HepG2 (cell line): ENCODE measurements around the gene ZFYVE27. TPM values are rescaled to one million over a fixed set of nuclear protein-coding genes. Genes with fewer than 3 reads are reported as not detected.
A peak's percentile ranks its signal among the peaks of the same experiment; 100 is the strongest.

ENCODE experiments used
- ATAC-seq: fragments of 200-7000 bp; cut with Tn5 transposase; 3 replicates; pipeline ENCODE4 v1.9.1; 2020; ENCODE audit warnings: mild to moderate bottlenecking, moderate library complexity
- BruUV-seq: library from RNA; stranded (reverse); fragments of 400-500 nt; replicated peaks from 2 replicates; lab custom pipeline; 2021; lab: Mats Ljungman, UMichigan
- CTCF ChIA-PET: fragments of 300-600 bp; formaldehyde crosslinking; extraction: SDS; loops from one replicate; lab custom pipeline; 2021; ENCODE audit warnings: low total read pairs, inconsistent platforms, low intra/inter-chr PET ratio; lab: Yijun Ruan, JAX
- POLR2A ChIA-PET: fragments of 350-600 bp; sonication (Branson Sonifier 250); formaldehyde crosslinking; loops from one replicate; lab custom pipeline; 2020; ENCODE audit warnings: antibody characterized with exemption, inconsistent platforms; lab: Yijun Ruan, JAX
- DNase-seq: peaks from one replicate; pipeline ENCODE4 v3.0.0-alpha.2; 2015; ENCODE audit warnings: low spot score
- FAIRE-seq: peaks from 3 replicates; lab custom pipeline; 2011; peaks lifted over from hg19 to GRCh38; lab: Jason Lieb, UNC
- H2AFZ ChIP-seq: one replicate; pipeline ENCODE4 v1.6.1; 2011; ENCODE audit warnings: low read length, inconsistent platforms
- H3K27ac ChIP-seq: fragments of 300-600 bp; 3 replicates; pipeline ENCODE4 v1.8.0; 2011; ENCODE audit warnings: mixed run types, mild to moderate bottlenecking, mixed read lengths, low read length, inconsistent platforms; ENCODE audit not compliant: insufficient read depth; ENCODE audit errors: extremely low read length
- H3K27me3 ChIP-seq, 2 experiments: fragments of 200-600 bp in 1 of 2; 2 replicates in 1 of 2; 3 replicates in 1 of 2; pipeline versions ENCODE4 v1.6.0 to v1.8.0; 2011; ENCODE audit warnings: low read length in 2 of 2, mild to moderate bottlenecking in 2 of 2, moderate library complexity in 2 of 2, inconsistent platforms in 1 of 2; ENCODE audit not compliant: insufficient read depth in 2 of 2, control insufficient read depth in 1 of 2
- H3K36me3 ChIP-seq, 2 experiments: fragments of 200-600 bp in 1 of 2; replicated peaks in 1 of 2; 2 replicates in 1 of 2; 3 replicates in 1 of 2; pipeline versions ENCODE4 v1.5.1 to v1.8.0; 2011; ENCODE audit warnings: low read length in 2 of 2, inconsistent platforms in 1 of 2; ENCODE audit not compliant: insufficient read depth in 2 of 2, control insufficient read depth in 1 of 2
- H3K4me1 ChIP-seq: 2 replicates; pipeline ENCODE4 v1.5.1; 2012; ENCODE audit warnings: low read length, inconsistent platforms; ENCODE audit not compliant: insufficient read depth
- H3K4me2 ChIP-seq: 2 replicates; pipeline ENCODE4 v1.6.0; 2011; ENCODE audit warnings: low read depth, low read length, inconsistent platforms
- H3K4me3 ChIP-seq, 3 experiments: fragments of 200-600 bp in 1 of 3; sonication (generic), shearing (Covaris generic) in 1 of 3; replicated peaks in 1 of 3; 2 replicates each; pipeline ENCODE4 v1.5.1; 2011 to 2016; ENCODE audit warnings: low read length in 3 of 3, inconsistent platforms in 2 of 3, low read depth in 2 of 3, mild to moderate bottlenecking in 2 of 3, control low read depth in 1 of 3, mixed read lengths in 1 of 3; ENCODE audit not compliant: insufficient read depth in 1 of 3
- H3K79me2 ChIP-seq: one replicate; pipeline ENCODE4 v1.6.1; 2011; ENCODE audit warnings: low read length, inconsistent platforms; ENCODE audit not compliant: insufficient read depth
- H3K9ac ChIP-seq: 2 replicates; pipeline ENCODE4 v1.6.0; 2011; ENCODE audit warnings: mild to moderate bottlenecking, low read depth, low read length, inconsistent platforms; ENCODE audit not compliant: insufficient read depth
- H3K9me3 ChIP-seq: 2 replicates; pipeline ENCODE4 v1.5.1; 2012; ENCODE audit warnings: mild to moderate bottlenecking, low read length
- H4K20me1 ChIP-seq: 2 replicates; pipeline ENCODE4 v1.6.0; 2011; ENCODE audit warnings: inconsistent platforms, mild to moderate bottlenecking, low read length, moderate library complexity; ENCODE audit not compliant: insufficient read depth
- ARHGAP35 ChIP-seq: sonication (generic); formaldehyde crosslinking; IDR thresholded peaks from 2 replicates; pipeline ENCODE4 v1.9.0; 2022; ENCODE audit warnings: mild to moderate bottlenecking, inconsistent platforms, moderate library complexity, missing genetic modification reagents, borderline replicate concordance
- ATAD3A ChIP-seq: sonication (generic); formaldehyde crosslinking; IDR thresholded peaks from 2 replicates; pipeline ENCODE4 v1.4.0; 2020; ENCODE audit warnings: missing genetic modification reagents
- DRAP1 ChIP-seq: IDR thresholded peaks from 2 replicates; pipeline ENCODE4 v1.6.1; 2016; ENCODE audit warnings: missing genetic modification reagents, missing compliant biosample characterization
- EHMT2 ChIP-seq: fragments of 200-600 bp; sonication (generic); IDR thresholded peaks from 2 replicates; pipeline ENCODE4 v1.7.0; 2017; ENCODE audit warnings: antibody characterized with exemption, low read depth, low read length, borderline replicate concordance
- ELF3 ChIP-seq: IDR thresholded peaks from 2 replicates; pipeline ENCODE4 v1.6.1; 2016; ENCODE audit warnings: missing genetic modification reagents, missing compliant biosample characterization
- ETV6 ChIP-seq: sonication (generic); formaldehyde crosslinking; conservative IDR thresholded peaks from 2 replicates; pipeline ENCODE4 v1.4.0; 2020; ENCODE audit warnings: missing genetic modification reagents
- MEIS1 ChIP-seq: sonication (generic); formaldehyde crosslinking; IDR thresholded peaks from 2 replicates; pipeline ENCODE4 v1.9.0; 2021; ENCODE audit warnings: mild to moderate bottlenecking, missing genetic modification reagents, moderate library complexity, borderline replicate concordance
- SRY ChIP-seq: sonication (generic); formaldehyde crosslinking; IDR thresholded peaks from 2 replicates; pipeline ENCODE4 v1.8.0; 2022; ENCODE audit warnings: mild to moderate bottlenecking, missing genetic modification reagents
- TEAD3 ChIP-seq: optimal IDR thresholded peaks from 2 replicates; pipeline ENCODE3; 2016; ENCODE audit warnings: borderline replicate concordance
- TMF1 ChIP-seq: sonication (generic); formaldehyde crosslinking; IDR thresholded peaks from 2 replicates; pipeline ENCODE4 v1.8.1; 2022; ENCODE audit warnings: low read depth, missing genetic modification reagents
- ZNF12 ChIP-seq: sonication (generic); formaldehyde crosslinking; IDR thresholded peaks from 2 replicates; pipeline ENCODE4 v1.5.0; 2020; ENCODE audit warnings: missing genetic modification reagents
- ZNF503 ChIP-seq: sonication (generic); formaldehyde crosslinking; IDR thresholded peaks from 2 replicates; pipeline ENCODE4 v1.4.0; 2020; ENCODE audit warnings: missing genetic modification reagents
- ZNF598 ChIP-seq: sonication (generic); formaldehyde crosslinking; IDR thresholded peaks from 2 replicates; pipeline ENCODE4 v1.5.1; 2020; ENCODE audit warnings: mild to moderate bottlenecking, missing genetic modification reagents, borderline replicate concordance
- ZNF7 ChIP-seq: IDR thresholded peaks from 2 replicates; pipeline ENCODE4 v1.6.1; 2016; ENCODE audit warnings: missing biosample characterization, missing genetic modification reagents
- ZUFSP ChIP-seq: sonication (generic); formaldehyde crosslinking; IDR thresholded peaks from 2 replicates; pipeline ENCODE4 v1.9.0; 2021; ENCODE audit warnings: missing genetic modification reagents, mild to moderate bottlenecking, borderline replicate concordance
- WGBS: methylation state at CpG from one replicate; pipeline ENCODE4 v1.1.6; 2017; ENCODE audit warnings: low lambda C conversion rate; 5-methylcytosine and 5-hydroxymethylcytosine counted together
- in situ Hi-C: cut with HindIII; loops from 2 replicates; pipeline ENCODE4 v1.10.0; 2017; ENCODE audit warnings: low pct_unique_long_range_greater_than_20kb; ENCODE audit not compliant: extremely low pct_ligation_motif_present
- intact Hi-C: fragments of 100-400 bp; cut with micrococcal nuclease; formaldehyde crosslinking; loops from one replicate; pipeline ENCODE4 v1.10.0; 2022; ENCODE audit not compliant: unreplicated experiment
- polyA plus RNA-seq, 8 experiments: library from polyadenylated mRNA; depleted of rRNA in 3 of 8; stranded (reverse) in 7 of 8; unstranded in 1 of 8; fragments of >200 nt; fragmentation: Illumina TruSeq in 4 of 8; extraction: Trizol in 4 of 8; gene quantifications; 2 replicates each; pipeline versions ENCODE4 v1.2.1 to v1.2.3, GENCODE V29; 2011 to 2016; ENCODE audit warnings: low read depth in 4 of 8, missing spikeins in 1 of 8, mixed read lengths in 1 of 8; ENCODE audit not compliant: insufficient read depth in 1 of 8
- total RNA-seq, 5 experiments: library from RNA; depleted of rRNA; stranded (reverse); fragments of >200 nt; fragmentation: Illumina TruSeq; extraction: Trizol; gene quantifications; 2 replicates each; pipeline ENCODE4 v1.2.3, GENCODE V29; 2016; ENCODE audit warnings: low read depth in 1 of 5
- TF ChIP-seq, protein P1 (sequence below): sonication (generic); formaldehyde crosslinking; IDR thresholded peaks from 2 replicates; pipeline ENCODE4 v1.8.0; 2022; ENCODE audit warnings: missing genetic modification reagents, low read depth, mild to moderate bottlenecking, borderline replicate concordance
- TF ChIP-seq, protein P2 (sequence below): conservative IDR thresholded peaks from 2 replicates; pipeline ENCODE4 v1.6.1; 2018; ENCODE audit warnings: missing genetic modification reagents

The ZFYVE27 gene
- total and polyA plus RNA-seq, 2 of the 13 experiments (the other 11 are each of a cell fraction or from before 2014, with no cell fraction given), result 19.7 to 20.5 TPM

DNA sequence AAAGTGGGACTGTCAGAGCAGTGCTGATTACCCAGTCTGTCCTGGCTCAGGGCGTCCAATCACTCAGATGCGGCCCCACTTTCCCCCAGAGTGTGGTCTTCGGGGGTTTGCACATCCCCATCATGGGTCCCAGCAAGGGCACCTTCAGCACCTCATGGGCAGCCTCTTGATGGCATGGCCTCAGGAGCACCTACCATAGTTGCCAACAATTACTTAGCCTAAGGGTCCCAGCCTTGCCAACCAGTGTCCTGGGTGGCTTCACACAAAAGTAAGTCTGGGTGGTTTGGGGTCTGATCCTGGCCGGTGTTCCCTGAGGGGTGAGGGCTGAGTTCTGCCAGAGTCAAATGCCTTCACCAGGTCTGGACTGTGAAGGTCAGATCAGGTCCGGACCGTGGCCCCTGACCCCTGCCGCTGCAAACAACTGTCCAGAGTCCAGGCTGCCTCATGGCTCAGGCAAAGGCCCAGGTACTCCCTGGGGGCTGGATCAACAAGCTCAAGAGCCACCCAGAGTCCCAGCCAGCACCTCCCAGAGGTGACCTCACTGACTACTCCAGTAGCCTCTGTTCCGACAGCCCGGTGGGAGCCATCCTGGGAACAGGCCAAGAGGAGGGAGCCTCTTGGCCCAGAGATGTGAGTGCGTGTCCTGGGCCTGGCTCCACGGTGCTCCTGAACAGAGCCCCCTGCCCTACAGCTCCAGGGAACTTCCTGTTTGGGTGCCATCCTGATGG, 29.6 kb upstream of the ZFYVE27 start:
- no peaks in the 10 kb centered on the region for H3K27me3 ChIP-seq
- BruUV-seq, result no TSS peak
- intact Hi-C loops, result no loop called here
- H4K20me1 ChIP-seq, result no peaks in the 10 kb centered on the region
- peak overlapping the region in 1 of 3 experiments; percentile 53; a peak in 2 of 6 replicates for H3K4me3 ChIP-seq
- FAIRE-seq (peak; percentile 75), DNase-seq (peak; percentile 70), ATAC-seq (peak; percentile 92)
- no peak overlapping the region for H2AFZ ChIP-seq
- H3K4me2 ChIP-seq, result peak overlapping the region; percentile 71
- H3K27ac ChIP-seq, result peak overlapping the region; percentile 30
- POLR2A ChIA-PET, result interaction anchor here (1.2 to 2.7 kb wide), 4 partner anchors 20 to 29 kb away, joined by 3 to 18 read pairs (median 8); partner anchors contain the start of genes AVPI1 and ZFYVE27
- H3K4me1 ChIP-seq, result peaks cover 55% of the 10 kb centered on the region
- WGBS, result 20% methylated on average over 5 of the region's 11 CpGs
- H3K9ac ChIP-seq, result peak overlapping the region; percentile 53
- no peaks in the 10 kb centered on the region for H3K36me3 ChIP-seq
- H3K9me3 ChIP-seq, result no peaks in the 10 kb centered on the region
- CTCF ChIA-PET, result interaction anchor here (0.9 kb wide), 1 partner anchor 24 kb away, joined by 3 read pairs; no protein-coding TSS in a partner anchor
- in situ Hi-C loops, result no loop called here
- H3K79me2 ChIP-seq, result no peaks in the 10 kb centered on the region
- TF ChIP-seq TMF1 (CRISPR knock-in tag), result no peak
- no peak; the same call in 1 of the 2 replicates for TF ChIP-seq DRAP1 (CRISPR knock-in tag)
- no peak for TF ChIP-seq ATAD3A (CRISPR knock-in tag)
- peak; percentile 52 for TF ChIP-seq TEAD3 (CRISPR knock-in tag)
- TF ChIP-seq, protein P1, sequence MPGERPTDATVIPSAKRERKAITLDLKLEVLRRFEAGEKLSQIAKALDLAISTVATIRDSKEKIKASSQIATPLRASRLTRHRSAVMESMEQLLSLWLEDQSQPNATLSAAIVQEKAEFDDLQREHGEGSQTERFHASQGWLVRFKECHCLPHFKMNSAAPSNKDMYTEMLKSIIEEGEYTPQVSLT, result no peak
- no peak for TF ChIP-seq ZNF598 (CRISPR knock-in tag)
- TF ChIP-seq ZNF503 (CRISPR knock-in tag), result no peak
- TF ChIP-seq ZNF7 (CRISPR knock-in tag), result peak; percentile 72; the same call in 1 of the 2 replicates
- no peak for TF ChIP-seq ETV6 (CRISPR knock-in tag)
- TF ChIP-seq ARHGAP35 (CRISPR knock-in tag), result no peak
- TF ChIP-seq, protein P2, sequence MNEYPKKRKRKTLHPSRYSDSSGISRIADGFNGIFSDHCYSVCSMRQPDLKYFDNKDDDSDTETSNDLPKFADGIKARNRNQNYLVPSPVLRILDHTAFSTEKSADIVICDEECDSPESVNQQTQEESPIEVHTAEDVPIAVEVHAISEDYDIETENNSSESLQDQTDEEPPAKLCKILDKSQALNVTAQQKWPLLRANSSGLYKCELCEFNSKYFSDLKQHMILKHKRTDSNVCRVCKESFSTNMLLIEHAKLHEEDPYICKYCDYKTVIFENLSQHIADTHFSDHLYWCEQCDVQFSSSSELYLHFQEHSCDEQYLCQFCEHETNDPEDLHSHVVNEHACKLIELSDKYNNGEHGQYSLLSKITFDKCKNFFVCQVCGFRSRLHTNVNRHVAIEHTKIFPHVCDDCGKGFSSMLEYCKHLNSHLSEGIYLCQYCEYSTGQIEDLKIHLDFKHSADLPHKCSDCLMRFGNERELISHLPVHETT, result no peak
- peak; percentile 36 for TF ChIP-seq ELF3
- no peak for TF ChIP-seq ZUFSP (CRISPR knock-in tag)
- TF ChIP-seq ZNF12 (CRISPR knock-in tag), result no peak
- TF ChIP-seq EHMT2, result no peak
- TF ChIP-seq MEIS1 (CRISPR knock-in tag), result no peak
- 0 out of 2 replicates have a peak, but pooled peaks have one; percentile 30 for TF ChIP-seq SRY (CRISPR knock-in tag)
